K562 (cell line): ENCODE measurements around the gene SECISBP2. TPM values are rescaled to one million over a fixed set of nuclear protein-coding genes. Genes with fewer than 3 reads are reported as not detected.

Experiments
- BCLAF1 ChIP-seq, 2 experiments: fragments of 450-650 bp in 1 of 2; IDR thresholded peaks; 2 replicates each; pipeline ENCODE4 v1.6.1; 2011 to 2017; ENCODE audit warnings: low read depth in 2 of 2, antibody characterized with exemption in 1 of 2, borderline replicate concordance in 1 of 2, low read length in 1 of 2, mild to moderate bottlenecking in 1 of 2, mixed read lengths in 1 of 2; ENCODE audit not compliant: control insufficient read depth in 1 of 2
- CBX8 ChIP-seq: fragments of 200-600 bp; sonication (generic); IDR thresholded peaks from 2 replicates; pipeline ENCODE4 v1.6.1; 2012; ENCODE audit warnings: borderline replicate concordance, mixed run types, low read depth, mild to moderate bottlenecking, moderate library complexity, mixed read lengths, low read length, control low read depth, inconsistent platforms; ENCODE audit not compliant: poor library complexity, severe bottlenecking; ENCODE audit errors: extremely low read depth
- CHD7 ChIP-seq: fragments of 200-600 bp; sonication (generic); IDR thresholded peaks from one replicate; pipeline ENCODE4 v1.6.1; 2012; ENCODE audit warnings: mild to moderate bottlenecking, low read depth, low read length, inconsistent platforms
- POLR2AphosphoS2 ChIP-seq: IDR thresholded peaks from 2 replicates; pipeline ENCODE4 v1.6.1; 2012; ENCODE audit warnings: low read length, improper control_type of control experiment
- SETDB1 ChIP-seq: IDR thresholded peaks from one replicate; pipeline ENCODE4 v1.6.1; 2012; ENCODE audit warnings: low read length, control low read depth, inconsistent platforms
- STAT5A ChIP-seq: IDR thresholded peaks from 2 replicates; pipeline ENCODE4 v1.6.1; 2012; ENCODE audit warnings: low read length, inconsistent platforms, borderline replicate concordance
- ZEB2 ChIP-seq: fragments of 450-650 bp; IDR thresholded peaks from 2 replicates; pipeline ENCODE4 v1.6.1; 2016
- ZNF175 ChIP-seq: fragments of 200-800 bp; sonication (Bioruptor generic); IDR thresholded peaks from 2 replicates; pipeline ENCODE4 v1.6.1; 2016; ENCODE audit warnings: low read depth, mild to moderate bottlenecking, missing genetic modification characterization, missing compliant biosample characterization
- ZNF232 ChIP-seq: sonication (generic); formaldehyde crosslinking; IDR thresholded peaks from 2 replicates; pipeline ENCODE4 v1.8.0; 2022; ENCODE audit warnings: mild to moderate bottlenecking, missing genetic modification reagents
- ZNF696 ChIP-seq: fragments of 250-450 bp; sonication (Bioruptor Pico); conservative IDR thresholded peaks from 2 replicates; pipeline ENCODE4 v1.4.0; 2020; ENCODE audit warnings: mild to moderate bottlenecking, moderate library complexity
- polyA plus RNA-seq, 8 experiments: library from polyadenylated mRNA; depleted of rRNA in 4 of 8; stranded (reverse) in 5 of 8; unstranded in 3 of 8; fragments of >200 nt; fragmentation: Nextera tagmentation in 2 of 8; fragmentation: Illumina TruSeq in 1 of 8; extraction: Ambion mirVana in 2 of 8; extraction: Trizol in 1 of 8; gene quantifications; 2 replicates each; pipeline versions ENCODE4 v1.2.1 to v1.2.3, GENCODE V29; 2011 to 2014; ENCODE audit warnings: inconsistent platforms in 1 of 8, missing spikeins in 1 of 8
- total RNA-seq, 7 experiments: library from RNA; depleted of rRNA in 6 of 7; stranded (reverse); fragments of >200 nt in 6 of 7; fragmentation: Illumina TruSeq in 2 of 7; extraction: Trizol in 2 of 7; gene quantifications; 2 replicates each; pipeline versions ENCODE4 v1.2.1 to v1.2.3, GENCODE V29; 2011 to 2021; ENCODE audit warnings: low replicate concordance in 1 of 7

The SECISBP2 gene
- total and polyA plus RNA-seq, 9 of the 15 experiments (the other 6 are each of a cell fraction or from before 2014, with no cell fraction given), result 3.2 to 41.6 (median 26.1) TPM

GRCh38 chr9:89318123-89319014, at the start of gene SECISBP2 (continued):
- TF ChIP-seq CHD7 (no peak), POLR2AphosphoS2 (peak; percentile 97), ZEB2 (no peak), ZNF175 (CRISPR knock-in tag) (no peak), STAT5A (no peak), ZNF696 (no peak), CBX8 (no peak), ZNF232 (no peak), SETDB1 (no peak), BCLAF1 (IDR thresholded peaks at IDR 0.05; ENCODE audit: borderline replicate concordance in 1 of 2, control insufficient read depth in 1 of 2, low read depth in 2 of 2, low read length in 1 of 2) (0 out of 4 replicates have a peak, but pooled peaks of 1 of the 2 experiments have one; percentile 54)
